ENCODE results near the gene GNG13.

DNA sequence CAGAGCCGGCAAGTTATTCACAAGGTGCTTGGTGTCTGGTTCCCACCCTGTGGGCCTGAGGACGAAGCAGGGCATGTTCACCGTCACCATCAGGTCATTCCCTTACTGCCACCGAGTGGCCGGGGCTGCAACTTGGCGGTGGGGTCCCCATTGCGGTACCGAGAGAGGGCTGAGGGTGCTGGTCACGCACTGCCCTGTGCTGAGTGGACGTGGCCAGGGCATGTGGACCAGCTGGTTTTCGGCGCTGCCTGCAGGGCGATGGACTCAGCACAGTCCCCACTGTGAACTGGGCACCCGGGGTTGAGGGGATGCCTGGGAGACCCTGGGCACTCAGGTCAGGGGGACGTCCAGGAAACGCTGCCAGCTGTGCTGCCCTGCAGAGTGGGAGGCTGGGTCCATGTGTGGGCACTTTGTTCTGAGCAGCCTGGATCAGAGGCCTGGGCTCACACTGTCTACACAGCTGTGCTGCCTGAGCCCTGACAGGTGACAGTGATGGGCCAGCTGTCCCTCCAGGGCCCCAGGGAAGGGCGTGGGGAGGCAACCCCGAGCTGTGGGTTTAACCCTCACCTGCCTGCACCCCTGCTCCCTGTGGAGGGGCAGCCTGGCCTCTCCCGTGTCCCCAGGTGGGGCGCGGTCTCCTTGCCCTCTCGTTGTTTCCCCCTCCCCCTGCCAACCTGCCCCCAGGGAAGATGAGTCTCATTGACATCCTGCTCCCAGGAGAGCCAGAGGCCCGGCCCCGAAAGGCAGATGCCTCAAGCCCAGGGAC lies 39.3 kb upstream of the GNG13 start:
- no peak for TF ChIP-seq CTCF (IDR thresholded peaks at IDR 0.05)
- no peak for TF ChIP-seq POLR2A (IDR thresholded peaks at IDR 0.05)
